COR-L47 (cell line): ENCODE data around the gene HS6ST1.
"Not testable (repeated sequence)": the region's sequence is repeated elsewhere in the genome, so short reads cannot be mapped to it uniquely, and the experiment has no call there.

Experiments used
- DNase-seq: peaks from one replicate; lab custom pipeline; 2025; lab: John Stamatoyannopoulos, UW

HS6ST1 gene

DNA sequence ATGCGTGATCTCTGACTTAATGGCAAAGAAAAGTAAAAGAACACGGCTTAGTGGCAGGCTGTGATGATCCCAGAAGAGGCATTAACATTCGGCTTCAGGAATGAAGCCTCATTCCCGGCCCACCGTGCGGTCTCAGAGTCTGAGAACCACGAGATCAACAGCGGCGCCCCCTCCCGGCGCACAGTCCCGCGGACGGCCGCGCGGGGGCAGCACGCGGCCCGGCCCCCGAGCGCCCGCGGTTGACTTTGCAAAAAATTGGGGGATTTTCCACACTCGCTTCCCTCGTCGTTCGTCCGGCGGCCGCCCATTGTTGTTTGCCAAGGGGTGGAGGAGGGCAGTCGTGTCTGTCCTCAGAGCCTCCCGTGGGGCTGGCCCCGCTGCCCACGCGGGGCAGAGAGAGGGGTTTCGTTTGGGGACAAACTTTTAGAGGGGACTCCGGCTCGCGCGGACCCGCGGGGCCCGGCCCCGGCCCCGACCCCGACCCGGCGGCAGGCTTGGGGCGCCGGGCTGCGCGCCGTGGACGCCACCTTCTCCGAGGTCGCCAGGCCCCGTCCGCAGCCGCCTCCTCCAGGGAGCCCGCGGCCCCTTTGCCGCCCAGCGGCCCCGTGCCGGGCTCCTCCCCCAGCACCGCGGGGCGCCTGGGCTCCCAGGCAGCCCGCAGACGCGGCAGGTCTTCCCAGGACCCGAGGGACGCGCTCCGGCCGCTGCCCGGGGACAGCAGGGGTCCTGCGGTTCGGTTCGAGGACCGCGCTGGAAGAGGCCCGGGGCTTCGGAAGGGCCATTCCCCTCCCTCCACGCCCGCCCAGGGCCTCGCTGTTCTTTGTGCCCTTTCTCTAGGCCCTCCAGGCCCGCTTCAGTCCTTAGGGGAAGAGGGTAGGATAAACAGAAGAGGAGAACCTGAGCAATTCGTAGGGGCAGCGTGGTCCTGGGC is 3.4 kb upstream of the HS6ST1 start:
- peak; percentile 78 for DNase-seq

GRCh38 chr2:128320906-128321771 is 2.5 kb upstream of the HS6ST1 start:
- DNase-seq = no peak

DNA sequence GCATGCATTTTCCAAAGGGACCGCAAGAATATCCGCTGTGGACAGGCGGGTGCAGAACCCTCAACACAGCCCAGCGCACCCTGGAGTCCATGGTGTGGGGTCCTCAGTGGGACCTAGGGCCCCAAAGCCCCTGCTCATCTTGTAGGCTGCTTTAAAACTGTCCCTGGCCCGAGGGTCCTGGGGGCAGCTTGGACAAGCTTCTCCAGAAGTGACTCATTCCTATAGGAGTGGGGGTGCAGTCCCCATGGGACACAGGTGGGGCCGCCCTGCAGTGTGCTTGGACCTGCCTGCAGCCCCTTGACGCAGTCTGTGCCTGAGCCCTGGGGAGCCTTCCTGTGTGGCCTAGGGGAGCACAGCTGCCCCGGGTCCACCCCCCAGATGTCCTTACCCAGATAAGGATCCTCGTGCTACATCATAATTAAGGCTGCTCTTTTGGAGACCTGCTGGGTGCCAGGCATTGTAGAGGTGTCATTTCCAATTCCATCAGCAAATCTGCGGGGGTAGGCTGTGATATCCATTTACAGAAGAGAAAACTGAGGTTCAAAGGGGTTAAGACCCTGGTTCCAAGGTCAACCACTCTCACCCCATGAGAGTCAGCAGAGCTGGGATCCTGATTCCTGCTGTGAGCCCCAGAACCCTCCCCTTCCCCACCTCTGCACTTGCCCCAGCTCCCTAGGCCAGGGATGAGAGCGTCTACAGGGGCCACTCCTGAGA is 1.7 kb upstream of the HS6ST1 start:
- DNase-seq = no peak

GRCh38 chr2:128319631-128320191 is 1.0 kb upstream of the HS6ST1 start:
- no peak for DNase-seq

GRCh38 chr2:128318245-128318644 is 423 bp downstream of the HS6ST1 start:
- not testable (repeated sequence) for DNase-seq

DNA sequence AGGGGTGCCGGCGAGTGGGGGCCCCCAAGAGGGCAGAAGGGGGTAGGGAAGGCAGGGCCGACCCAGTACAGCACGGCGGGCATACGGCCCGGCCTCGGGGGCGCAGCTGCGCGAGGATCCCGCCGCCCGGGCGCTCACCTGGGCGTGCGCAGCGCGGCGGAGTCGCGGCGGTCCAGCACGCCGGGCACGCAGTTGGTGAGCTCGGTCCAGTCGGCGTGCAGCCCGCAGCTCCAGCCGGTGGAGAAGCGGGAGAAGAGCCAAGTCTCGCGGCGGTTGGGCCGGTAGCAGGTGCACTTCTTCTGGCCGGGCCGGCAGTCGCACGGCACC is 806 bp downstream of the HS6ST1 start:
- DNase-seq = not testable (repeated sequence)

DNA sequence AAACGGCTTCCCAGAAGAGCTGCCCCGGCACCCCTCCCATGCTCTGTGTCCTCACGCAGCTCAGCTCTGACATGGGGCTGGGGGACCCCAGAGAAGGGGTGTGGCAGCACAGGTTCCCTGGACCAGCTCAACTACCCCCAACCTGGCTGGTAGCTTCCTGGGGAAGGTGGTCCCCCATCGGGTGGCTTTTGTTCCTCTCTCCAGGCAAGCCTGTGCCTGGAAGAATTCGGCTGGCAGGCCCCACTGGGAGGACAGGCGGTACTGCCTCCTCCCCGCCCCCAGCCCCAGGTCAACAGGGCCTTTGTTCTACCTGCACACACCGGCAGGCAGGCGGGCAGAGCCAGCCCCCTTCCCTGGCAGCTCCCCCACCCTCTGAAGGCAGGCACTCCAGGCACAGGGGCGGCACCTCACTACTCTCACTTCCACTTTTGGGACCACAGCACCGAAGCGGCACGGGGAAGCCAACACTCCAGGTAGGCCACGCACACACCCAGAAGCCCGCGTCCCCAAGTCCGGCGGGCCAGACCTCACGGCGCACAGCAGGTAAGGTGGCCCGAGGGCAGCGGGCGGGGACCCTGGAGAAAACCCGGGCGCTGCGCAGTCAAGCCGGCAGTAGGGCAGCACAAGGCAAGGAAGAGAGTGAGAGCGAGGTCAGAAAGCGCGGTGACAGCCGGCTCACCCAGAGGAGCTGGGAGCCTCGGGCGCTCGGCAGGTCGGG is 1.3 kb downstream of the HS6ST1 start:
- DNase-seq = peak; percentile 46

DNA sequence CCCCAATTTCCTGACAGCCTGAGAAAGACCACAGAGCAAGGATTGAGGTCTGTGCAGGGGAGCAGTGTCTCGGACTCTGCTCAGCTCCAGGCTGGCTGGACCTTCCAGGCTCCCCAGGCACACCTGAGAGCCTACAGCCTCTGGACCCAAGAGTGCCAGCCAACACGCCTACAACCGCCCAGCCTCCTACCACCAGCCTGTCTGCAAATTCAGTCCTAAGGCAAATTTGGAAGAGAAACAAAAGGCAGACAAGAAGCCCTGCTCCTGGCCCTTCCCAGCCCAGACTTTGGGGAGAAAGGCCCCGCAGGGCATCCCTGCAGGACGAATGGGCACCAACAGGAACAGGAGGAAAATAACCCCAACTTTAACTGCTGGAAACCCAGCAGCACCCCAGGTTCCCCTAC is 1.9 kb downstream of the HS6ST1 start:
- no peak for DNase-seq

DNA sequence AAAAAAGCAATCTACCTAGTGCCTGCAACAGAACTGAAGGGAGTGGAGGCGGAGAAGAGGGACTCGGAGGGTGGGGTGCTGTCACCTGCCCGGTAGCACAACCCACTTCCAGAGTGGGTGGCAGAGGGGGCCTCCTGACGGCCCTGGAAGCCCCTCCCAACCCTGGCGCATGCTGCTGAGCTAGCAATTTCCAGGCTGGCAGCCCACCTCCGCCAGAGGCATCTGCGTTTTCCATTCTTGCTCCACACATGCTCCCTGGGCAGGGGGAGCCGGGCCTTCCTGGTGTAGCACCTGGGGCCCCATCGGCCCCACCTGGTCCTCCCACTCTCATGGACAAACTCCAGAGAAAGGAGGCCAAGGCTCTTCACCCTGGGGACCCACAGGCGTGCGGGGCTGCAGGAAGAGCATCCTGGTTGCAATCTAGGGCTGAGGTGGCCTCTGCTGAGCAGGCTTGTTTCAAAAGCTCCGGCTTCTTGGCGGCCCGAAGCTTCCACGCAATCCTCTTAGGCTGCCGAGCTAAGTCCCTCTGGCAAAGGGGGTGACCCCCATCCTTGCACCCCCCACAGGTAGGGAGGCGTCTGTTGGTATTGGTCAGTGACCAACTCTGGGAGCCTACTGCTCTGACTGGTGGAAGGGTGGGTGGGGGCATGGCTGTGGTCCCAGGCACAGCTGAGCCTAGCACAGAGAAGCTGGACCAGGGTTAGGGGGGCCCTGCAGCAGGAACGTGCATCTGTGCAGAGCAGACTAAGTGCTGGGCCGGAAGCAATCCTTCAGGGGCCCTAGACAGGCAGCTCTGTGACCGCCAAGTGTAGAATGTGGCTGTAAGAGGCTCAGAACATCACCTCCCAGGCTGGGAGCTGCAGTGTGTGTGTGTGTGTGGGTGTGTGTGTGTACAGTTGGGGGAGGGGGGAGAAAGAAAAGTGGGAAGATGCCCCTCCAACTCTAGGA is 2.6 kb downstream of the HS6ST1 start:
- DNase-seq = no peak

GRCh38 chr2:128315122-128315828 is 3.4 kb downstream of the HS6ST1 start:
- peak; percentile 64 for DNase-seq

- DNase-seq = no peak
Observed at GRCh38 chr2:128314348-128315121, 4.1 kb downstream of the HS6ST1 start.

DNA sequence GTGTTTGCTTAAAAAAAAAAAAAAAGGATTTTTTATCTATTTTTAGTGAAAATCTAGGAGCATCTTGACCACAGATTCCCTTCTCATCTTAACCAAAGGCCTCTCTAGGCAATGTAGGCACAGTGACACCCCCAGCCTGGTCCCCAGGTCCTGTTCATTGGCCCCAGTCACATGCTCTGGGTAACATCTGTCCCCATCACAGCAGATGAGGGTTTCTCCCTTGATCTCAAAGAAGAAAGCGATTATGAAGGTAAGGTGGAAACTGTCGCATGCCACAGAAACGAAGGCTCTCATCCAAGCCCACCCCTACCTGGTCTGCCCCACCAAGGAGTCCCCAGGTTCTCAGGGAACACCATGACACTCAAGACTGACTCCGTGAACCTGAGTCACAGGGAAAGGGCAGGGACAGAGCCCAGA is 4.7 kb downstream of the HS6ST1 start:
- no peak for DNase-seq

GRCh38 chr2:128313091-128313836 is 5.4 kb downstream of the HS6ST1 start:
- peak; percentile 60 for DNase-seq

DNA sequence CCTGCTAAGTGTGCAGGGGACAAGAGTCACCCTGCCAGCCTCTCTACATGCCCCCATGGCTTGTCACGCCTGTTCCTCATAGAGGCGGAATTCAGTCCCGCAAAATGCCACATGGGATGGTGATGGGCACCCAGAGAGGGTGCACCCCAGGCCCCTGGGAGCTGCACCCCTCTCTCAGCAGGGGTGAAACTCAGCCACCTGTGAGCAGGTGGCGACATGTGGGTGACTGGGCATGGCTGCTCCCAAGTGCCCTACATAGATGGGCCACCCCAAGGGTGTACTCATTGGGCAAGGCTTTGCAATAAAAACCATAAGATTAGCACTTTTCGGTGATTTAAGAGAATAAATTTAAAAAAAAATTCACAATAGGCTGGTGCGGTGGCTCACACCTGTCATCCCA is 6.3 kb downstream of the HS6ST1 start:
- no peak for DNase-seq

DNA sequence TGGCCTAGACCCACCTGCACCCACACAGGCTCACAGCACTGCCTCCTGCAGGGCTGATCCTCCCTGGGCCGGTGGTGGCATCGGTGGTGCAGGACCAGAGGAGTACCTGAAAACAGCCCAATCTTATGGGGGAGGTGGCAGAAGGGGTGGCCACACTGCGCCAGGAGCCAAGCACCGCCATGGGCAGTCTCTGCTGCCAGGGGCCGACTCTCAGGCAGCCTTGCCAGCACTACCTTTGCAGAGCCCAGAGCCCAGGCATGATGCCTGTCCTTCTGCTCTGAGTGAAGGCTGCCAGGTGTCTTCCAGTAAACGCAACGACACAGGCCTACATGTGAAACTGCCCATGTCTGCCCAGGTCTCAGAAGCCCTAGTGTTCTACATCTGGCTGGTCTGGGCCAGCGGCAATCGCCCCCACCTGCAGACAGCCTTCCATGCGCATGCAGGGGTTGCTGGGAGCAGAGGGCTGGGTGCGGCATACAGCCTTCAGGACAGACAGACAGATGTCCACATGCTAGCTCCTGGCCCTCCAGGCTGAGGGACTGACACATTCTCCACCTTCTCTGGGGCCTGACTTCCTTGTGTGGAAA is 6.8 kb downstream of the HS6ST1 start:
- no peak for DNase-seq

DNA sequence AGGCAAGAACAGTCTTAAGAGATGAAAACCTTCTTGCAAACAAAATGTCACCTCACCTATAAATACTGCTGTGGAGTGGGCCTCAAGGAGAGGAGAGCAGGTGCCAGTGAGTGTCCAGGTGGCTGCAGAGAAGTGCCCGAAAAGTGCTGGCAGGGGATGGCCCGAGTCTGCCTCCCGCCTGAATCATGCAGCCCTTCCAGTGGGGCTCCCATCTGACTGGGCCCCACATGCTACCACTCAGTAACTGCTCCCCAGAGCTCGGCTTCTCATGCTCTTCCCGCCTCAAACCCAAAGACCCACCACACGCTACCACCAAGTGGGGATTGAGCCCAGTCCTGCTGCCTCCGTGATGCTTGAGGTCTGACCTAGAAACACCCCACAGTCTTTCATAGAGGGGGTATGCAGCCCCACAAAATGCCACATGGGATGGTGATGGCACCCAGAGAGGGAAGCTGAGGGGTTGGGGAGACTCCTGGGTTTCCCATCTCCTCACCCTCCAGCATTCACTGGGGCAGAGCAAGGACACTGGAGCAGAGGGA is 7.4 kb downstream of the HS6ST1 start:
- no peak for DNase-seq

GRCh38 chr2:128310761-128311160 is 7.9 kb downstream of the HS6ST1 start:
- no peak for DNase-seq
